ENCODE results near the gene CLDN7. TPM values are rescaled to one million over a fixed set of nuclear protein-coding genes. Genes with fewer than 3 reads are reported as not detected.
A peak's percentile ranks its signal among the peaks of the same experiment; 100 is the strongest.
"Not testable (repeated sequence)": the region's sequence is repeated elsewhere in the genome, so short reads cannot be mapped to it uniquely, and the experiment has no call there.

CLDN7 gene
- total and polyA plus RNA-seq, 9 donors = 0.28 to 8.8 (median 1.5) TPM

- Histone ChIP-seq H3K4me3 (ENCODE audit: low read length) (peak overlapping the region; percentile 76), H3K4me1 (ENCODE audit: control insufficient read depth, insufficient read depth, low read length) (peaks cover 28% of the 10 kb centered on the region), H3K9me3 (replicated peaks; ENCODE audit: control insufficient read depth, low read depth, low read length) (no peaks in the 10 kb centered on the region), H3K36me3 (ENCODE audit: control insufficient read depth, insufficient read depth, low read length) (peaks cover 41% of the 10 kb centered on the region), H3K27me3 (ENCODE audit: control insufficient read depth, insufficient read depth, low read length) (no peaks in the 10 kb centered on the region), H3K27ac (ENCODE audit: low read length) (peak overlapping the region; percentile 99)
- peak; percentile 9 for DNase-seq
- 75% methylated on average over 5 of the region's 5 CpGs for WGBS (ENCODE audit: insufficient coverage)
Measured at GRCh38 chr17:7253082-7253481, 9.2 kb downstream of the CLDN7 start.

- Histone ChIP-seq H3K4me3 (ENCODE audit: low read length) (peak within 1 kb of the TSS; percentile 76), H3K4me1 (ENCODE audit: control insufficient read depth, insufficient read depth, low read length) (peaks cover 28% of the 10 kb centered on the region), H3K27ac (ENCODE audit: low read length) (peak within 1 kb of the TSS; percentile 99), H3K27me3 (ENCODE audit: control insufficient read depth, insufficient read depth, low read length) (no peaks in the 10 kb centered on the region), H3K9me3 (replicated peaks; ENCODE audit: control insufficient read depth, low read depth, low read length) (no peaks in the 10 kb centered on the region), H3K36me3 (ENCODE audit: control insufficient read depth, insufficient read depth, low read length) (peaks cover 35% of the 10 kb centered on the region)
- DNase-seq = peak; percentile 98
- WGBS (ENCODE audit: insufficient coverage) = 3% methylated on average over 25 of the region's 55 CpGs
Measured at GRCh38 chr17:7252176-7253043, 9.9 kb downstream of the CLDN7 start, which contains the start of gene ELP5. ELP5 (plus strand) TSS chr17:7252215; CDS start chr17:7252551, 336 bp downstream.

DNA sequence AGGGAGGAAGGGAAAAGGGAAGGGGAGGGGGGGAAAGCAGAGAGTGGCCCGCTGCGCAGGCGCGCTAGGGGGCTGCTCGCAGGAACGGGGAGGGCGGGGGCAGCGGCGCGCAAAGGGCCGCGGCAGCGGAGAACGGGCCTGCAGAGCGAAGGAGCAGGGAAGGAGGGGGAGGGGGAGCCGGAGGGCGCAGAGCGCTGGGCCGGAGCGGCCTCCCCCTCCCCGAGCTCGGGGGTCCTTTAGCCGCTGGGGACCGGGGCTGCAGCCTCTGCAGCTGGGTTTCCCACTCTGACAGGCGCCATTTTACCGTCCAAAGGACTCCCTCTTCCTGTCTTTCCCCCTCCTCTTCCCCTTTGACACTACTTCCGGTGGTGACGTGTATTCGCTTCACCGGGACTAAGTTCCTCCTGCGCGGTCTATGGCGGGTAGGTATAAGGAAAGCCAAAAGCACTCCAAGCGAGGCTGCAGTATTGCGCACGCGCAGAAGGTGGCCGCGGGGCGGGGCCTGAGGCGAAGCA lies 10.6 kb downstream of the CLDN7 start, which contains the start of gene CTDNEP1:
CTDNEP1 (minus strand) TSS at position 74 of the 515 bp plus-strand sequence. CDS start 438 bp downstream, outside the sequence.
- peaks cover 28% of the 10 kb centered on the region for H3K4me1 ChIP-seq (ENCODE audit: control insufficient read depth, insufficient read depth, low read length)
- H3K27ac ChIP-seq (ENCODE audit: low read length) = peak within 1 kb of the TSS; percentile 99
- H3K36me3 ChIP-seq (ENCODE audit: control insufficient read depth, insufficient read depth, low read length) = peaks cover 33% of the 10 kb centered on the region
- WGBS (ENCODE audit: insufficient coverage) = 0% methylated on average over 26 of the region's 41 CpGs
- H3K4me3 ChIP-seq (ENCODE audit: low read length) = peak within 1 kb of the TSS; percentile 76
- H3K27me3 ChIP-seq (ENCODE audit: control insufficient read depth, insufficient read depth, low read length) = no peaks in the 10 kb centered on the region
- no peaks in the 10 kb centered on the region for H3K9me3 ChIP-seq (replicated peaks; ENCODE audit: control insufficient read depth, low read depth, low read length)
- peak; percentile 100 for DNase-seq

DNA sequence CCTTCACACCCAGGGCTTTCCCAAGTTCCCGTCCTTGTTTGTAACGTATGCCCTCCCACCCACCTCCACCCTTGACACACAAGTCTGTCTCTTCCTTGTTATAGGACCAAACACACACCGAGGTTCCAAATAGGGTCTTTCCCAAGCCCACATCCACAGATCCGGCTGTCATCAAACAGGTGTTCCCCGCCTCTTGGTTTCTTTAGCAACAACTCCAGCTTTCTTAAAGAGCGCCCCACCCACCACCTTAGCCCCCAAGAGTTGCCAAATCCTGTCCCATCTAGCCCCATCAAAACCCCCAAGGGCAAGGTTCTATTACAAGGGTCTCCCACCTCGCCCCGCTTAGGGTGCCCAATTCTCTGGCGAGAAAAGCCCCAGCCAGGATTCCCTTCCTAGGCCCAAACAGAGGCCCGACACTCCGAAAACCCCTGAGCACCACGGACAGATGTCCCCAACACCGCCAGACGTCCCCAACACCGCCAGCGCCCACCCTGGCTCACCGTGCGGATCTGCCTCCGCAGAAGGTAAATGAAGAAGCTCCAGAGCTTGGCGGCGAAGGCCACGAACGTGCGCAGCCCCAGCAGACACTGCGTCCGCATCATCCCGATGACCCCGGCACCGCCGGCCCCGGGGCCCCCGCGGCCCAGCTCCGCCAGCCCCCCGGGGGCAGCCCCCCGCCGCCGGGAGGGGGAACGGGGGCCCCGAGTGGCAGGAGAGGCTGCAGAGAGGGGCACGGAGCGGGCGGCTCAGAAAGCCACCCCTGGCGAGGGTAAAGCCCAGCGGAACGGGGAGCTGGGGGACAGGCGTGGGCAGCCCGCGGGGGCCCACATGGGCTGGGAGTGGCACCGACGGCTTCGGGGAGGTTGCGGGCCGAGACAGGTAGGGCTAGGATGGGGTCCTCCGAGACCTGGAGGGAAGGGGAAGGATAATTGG lies 11.3 kb downstream of the CLDN7 start:
- WGBS (ENCODE audit: insufficient coverage) = under 1% methylated on average over 51 of the region's 55 CpGs
- peak; percentile 62 for DNase-seq

GRCh38 chr17:7249830-7250229 lies 12.4 kb downstream of the CLDN7 start:
- WGBS (ENCODE audit: insufficient coverage) = no CpG with 5 or more reads among the region's 7 CpGs
- peak; percentile 30 for DNase-seq
- Histone ChIP-seq H3K27ac (ENCODE audit: low read length) (peak overlapping the region; percentile 99), H3K36me3 (ENCODE audit: control insufficient read depth, insufficient read depth, low read length) (peaks cover 31% of the 10 kb centered on the region), H3K4me1 (ENCODE audit: control insufficient read depth, insufficient read depth, low read length) (peaks cover 28% of the 10 kb centered on the region), H3K27me3 (ENCODE audit: control insufficient read depth, insufficient read depth, low read length) (no peaks in the 10 kb centered on the region), H3K4me3 (ENCODE audit: low read length) (peak overlapping the region; percentile 76), H3K9me3 (replicated peaks; ENCODE audit: control insufficient read depth, low read depth, low read length) (no peaks in the 10 kb centered on the region)

More for the DNA sequence above, 11.3 kb downstream of the CLDN7 start:
- no peaks in the 10 kb centered on the region for H3K27me3 ChIP-seq (ENCODE audit: control insufficient read depth, insufficient read depth, low read length)
- peak overlapping the region; percentile 99 for H3K27ac ChIP-seq (ENCODE audit: low read length)
- peak overlapping the region; percentile 76 for H3K4me3 ChIP-seq (ENCODE audit: low read length)
- peaks cover 28% of the 10 kb centered on the region for H3K4me1 ChIP-seq (ENCODE audit: control insufficient read depth, insufficient read depth, low read length)
- peaks cover 33% of the 10 kb centered on the region for H3K36me3 ChIP-seq (ENCODE audit: control insufficient read depth, insufficient read depth, low read length)
- H3K9me3 ChIP-seq (replicated peaks; ENCODE audit: control insufficient read depth, low read depth, low read length) = no peaks in the 10 kb centered on the region

DNA sequence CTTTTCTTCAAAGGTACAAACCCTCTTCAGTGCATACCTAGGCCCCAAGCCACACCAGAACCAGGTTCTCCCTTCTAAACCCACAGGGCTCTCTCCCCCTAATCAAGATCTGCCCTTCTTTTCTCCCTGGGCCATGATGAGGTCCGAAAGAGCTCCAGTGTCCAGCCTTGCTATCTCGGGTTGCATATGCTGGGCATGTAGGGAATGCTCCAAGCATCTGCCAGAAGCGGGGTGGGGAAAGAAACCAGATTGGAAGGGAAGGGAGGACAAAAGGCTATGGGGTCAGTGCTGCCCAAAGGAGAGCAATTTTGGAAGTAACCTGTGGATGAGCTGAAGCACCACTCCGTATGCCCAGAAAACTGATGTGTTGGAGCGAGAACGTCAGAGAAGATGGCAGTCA lies 13.1 kb downstream of the CLDN7 start:
- H3K9me3 ChIP-seq (replicated peaks; ENCODE audit: control insufficient read depth, low read depth, low read length) = no peaks in the 10 kb centered on the region
- peaks cover 32% of the 10 kb centered on the region for H3K36me3 ChIP-seq (ENCODE audit: control insufficient read depth, insufficient read depth, low read length)
- H3K4me3 ChIP-seq (ENCODE audit: low read length) = peak overlapping the region; percentile 17
- WGBS (ENCODE audit: insufficient coverage) = 90% methylated on average over 4 of the region's 6 CpGs
- peak; percentile 53 for DNase-seq
- no peaks in the 10 kb centered on the region for H3K27me3 ChIP-seq (ENCODE audit: control insufficient read depth, insufficient read depth, low read length)
- H3K27ac ChIP-seq (ENCODE audit: low read length) = peak overlapping the region; percentile 99
- peaks cover 28% of the 10 kb centered on the region for H3K4me1 ChIP-seq (ENCODE audit: control insufficient read depth, insufficient read depth, low read length)

GRCh38 chr17:7248796-7249195 lies 13.5 kb downstream of the CLDN7 start:
- Histone ChIP-seq H3K27me3 (ENCODE audit: control insufficient read depth, insufficient read depth, low read length) (no peaks in the 10 kb centered on the region), H3K36me3 (ENCODE audit: control insufficient read depth, insufficient read depth, low read length) (peaks cover 33% of the 10 kb centered on the region), H3K4me1 (ENCODE audit: control insufficient read depth, insufficient read depth, low read length) (peaks cover 30% of the 10 kb centered on the region), H3K9me3 (replicated peaks; ENCODE audit: control insufficient read depth, low read depth, low read length) (no peaks in the 10 kb centered on the region), H3K27ac (ENCODE audit: low read length) (peak overlapping the region; percentile 99), H3K4me3 (ENCODE audit: low read length) (peak overlapping the region; percentile 17)
- peak; percentile 75 for DNase-seq
- 63% methylated on average over 2 of the region's 4 CpGs for WGBS (ENCODE audit: insufficient coverage)

DNA sequence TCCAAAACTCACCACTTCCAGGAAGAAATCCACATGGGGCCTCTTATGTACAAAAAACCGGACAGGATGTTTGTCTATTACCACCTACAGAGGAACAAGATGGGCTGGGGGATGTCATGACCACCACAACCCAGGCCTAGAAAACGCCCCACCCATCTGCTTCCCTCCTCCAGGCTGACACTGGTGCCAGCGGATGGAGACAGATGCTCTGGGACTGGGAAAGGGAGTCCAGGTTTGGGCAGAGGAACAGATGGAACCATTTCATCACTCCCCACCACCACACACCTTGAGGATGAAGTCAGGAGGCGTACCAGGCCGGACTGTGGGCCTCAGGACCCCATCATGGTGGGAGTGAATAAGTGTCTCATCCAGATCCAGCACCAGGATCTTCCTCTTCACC lies 15.5 kb downstream of the CLDN7 start:
- Histone ChIP-seq H3K4me3 (ENCODE audit: low read length) (no peak overlapping the region), H3K9me3 (replicated peaks; ENCODE audit: control insufficient read depth, low read depth, low read length) (no peaks in the 10 kb centered on the region), H3K36me3 (ENCODE audit: control insufficient read depth, insufficient read depth, low read length) (peaks cover 36% of the 10 kb centered on the region), H3K27me3 (ENCODE audit: control insufficient read depth, insufficient read depth, low read length) (no peaks in the 10 kb centered on the region), H3K27ac (ENCODE audit: low read length) (peak overlapping the region; percentile 13), H3K4me1 (ENCODE audit: control insufficient read depth, insufficient read depth, low read length) (peaks cover 32% of the 10 kb centered on the region)
- no CpG with 5 or more reads among the region's 5 CpGs for WGBS (ENCODE audit: insufficient coverage)
- peak; percentile 12 for DNase-seq

DNA sequence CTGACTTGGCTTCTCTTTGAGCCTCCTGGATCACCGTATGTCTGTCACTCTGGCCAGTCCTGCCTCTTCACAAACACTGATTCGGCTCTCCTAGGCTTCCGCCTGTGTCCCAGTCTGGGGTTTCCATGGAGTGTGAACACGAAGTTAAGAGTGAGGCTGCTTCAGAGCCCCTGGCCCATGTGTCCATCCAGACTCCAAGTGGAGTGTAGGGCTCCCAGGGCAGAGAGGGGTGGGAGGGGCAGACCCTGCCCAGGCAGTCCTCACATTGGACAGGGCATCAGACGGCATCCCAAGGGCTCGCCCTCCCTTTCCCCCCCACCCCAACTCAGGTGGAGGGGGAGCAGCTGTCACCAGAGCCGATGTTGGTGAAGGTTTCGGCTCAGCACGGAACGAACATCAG lies 18.4 kb downstream of the CLDN7 start:
- Histone ChIP-seq H3K36me3 (ENCODE audit: control insufficient read depth, insufficient read depth, low read length) (peaks cover 45% of the 10 kb centered on the region), H3K27ac (ENCODE audit: low read length) (peak overlapping the region; percentile 100), H3K4me1 (ENCODE audit: control insufficient read depth, insufficient read depth, low read length) (peaks cover 35% of the 10 kb centered on the region)
- not testable (repeated sequence) for DNase-seq; H3K9me3 ChIP-seq (replicated peaks; ENCODE audit: control insufficient read depth, low read depth, low read length); H3K27me3 ChIP-seq (ENCODE audit: control insufficient read depth, insufficient read depth, low read length); H3K4me3 ChIP-seq (ENCODE audit: low read length)
- 33% methylated on average over 1 of the region's 10 CpGs for WGBS (ENCODE audit: insufficient coverage)

All from muscle of leg (tissue), 11 donors.